HG02981 (cell line): Measurements from ENCODE around the gene DNAI1.
"Not testable (repeated sequence)": the region's sequence is repeated elsewhere in the genome, so short reads cannot be mapped to it uniquely, and the experiment has no call there.

Experiments
- ATAC-seq: cut with Tn5 transposase; IDR thresholded peaks from one replicate; pipeline ENCODE4 v1.9.1; 2021; ENCODE audit warnings: mild to moderate bottlenecking, moderate library complexity; ENCODE audit not compliant: unreplicated experiment

The DNAI1 gene

DNA sequence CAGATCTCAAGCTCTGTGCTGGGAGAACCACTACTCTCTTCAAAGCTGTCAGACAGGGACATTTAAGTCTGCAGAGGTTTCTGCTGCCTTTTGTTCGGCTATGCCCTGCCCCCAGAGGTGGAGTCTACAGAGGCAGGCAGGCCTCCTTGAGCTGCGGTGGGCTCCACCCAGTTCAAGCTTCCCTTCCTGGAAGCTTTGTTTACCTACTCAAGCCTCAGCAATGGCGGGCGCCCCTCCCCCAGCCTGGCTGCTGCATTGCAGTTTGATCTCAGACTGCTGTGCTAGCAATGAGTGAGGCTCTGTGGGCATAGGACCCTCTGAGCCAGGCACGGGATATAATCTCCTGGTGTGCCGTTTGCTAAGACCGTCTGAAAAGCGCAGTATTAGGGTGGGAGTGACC, 73.4 kb downstream of the DNAI1 start:
- not testable (repeated sequence) for ATAC-seq

GRCh38 chr9:34536685-34537084, 78.1 kb downstream of the DNAI1 start:
- no peak for ATAC-seq

DNA sequence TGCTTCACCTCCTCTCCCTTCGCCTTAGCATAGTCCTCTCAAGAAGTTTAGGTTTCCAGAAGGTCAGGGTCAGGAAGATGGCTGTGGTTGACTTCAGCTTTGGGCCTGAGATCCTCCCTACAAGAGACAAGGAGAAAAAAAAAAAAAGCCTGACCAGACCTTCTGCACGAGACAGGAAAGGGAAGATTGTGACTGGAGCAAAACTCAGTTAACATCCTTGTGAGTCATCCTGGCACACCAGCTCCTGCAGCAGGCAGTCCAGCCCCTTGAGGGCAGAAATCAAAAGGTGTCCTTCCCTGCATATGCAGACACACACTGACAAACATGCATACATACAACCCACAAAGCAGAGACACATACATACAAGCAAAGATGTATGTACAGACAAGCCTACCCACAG, 82.2 kb downstream of the DNAI1 start:
- no peak for ATAC-seq

DNA sequence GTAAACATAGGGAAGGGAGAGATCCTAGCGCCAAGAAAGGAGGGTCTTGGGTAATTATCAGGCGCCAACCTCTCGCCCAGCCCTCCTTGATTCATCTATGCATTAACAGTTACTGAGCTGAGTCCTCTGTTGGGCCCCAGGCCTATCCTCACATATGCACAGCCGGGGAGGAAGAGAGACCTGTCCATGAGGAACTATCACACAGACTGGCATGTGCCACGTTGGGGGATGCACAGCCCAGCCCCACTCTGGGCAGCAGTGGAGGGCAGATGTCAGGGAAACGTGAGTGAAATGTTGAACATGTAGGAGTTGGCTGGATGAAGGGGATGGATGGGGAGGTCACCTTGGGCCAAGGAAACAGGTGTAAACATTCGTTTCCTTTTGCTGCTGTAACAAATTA, 82.9 kb downstream of the DNAI1 start:
- ATAC-seq, result no peak

- no peak for ATAC-seq
These were observed 85.4 kb downstream of the DNAI1 start for GRCh38 chr9:34544035-34544434.

GRCh38 chr9:34545497-34545896, 86.9 kb downstream of the DNAI1 start:
- ATAC-seq, result no peak

DNA sequence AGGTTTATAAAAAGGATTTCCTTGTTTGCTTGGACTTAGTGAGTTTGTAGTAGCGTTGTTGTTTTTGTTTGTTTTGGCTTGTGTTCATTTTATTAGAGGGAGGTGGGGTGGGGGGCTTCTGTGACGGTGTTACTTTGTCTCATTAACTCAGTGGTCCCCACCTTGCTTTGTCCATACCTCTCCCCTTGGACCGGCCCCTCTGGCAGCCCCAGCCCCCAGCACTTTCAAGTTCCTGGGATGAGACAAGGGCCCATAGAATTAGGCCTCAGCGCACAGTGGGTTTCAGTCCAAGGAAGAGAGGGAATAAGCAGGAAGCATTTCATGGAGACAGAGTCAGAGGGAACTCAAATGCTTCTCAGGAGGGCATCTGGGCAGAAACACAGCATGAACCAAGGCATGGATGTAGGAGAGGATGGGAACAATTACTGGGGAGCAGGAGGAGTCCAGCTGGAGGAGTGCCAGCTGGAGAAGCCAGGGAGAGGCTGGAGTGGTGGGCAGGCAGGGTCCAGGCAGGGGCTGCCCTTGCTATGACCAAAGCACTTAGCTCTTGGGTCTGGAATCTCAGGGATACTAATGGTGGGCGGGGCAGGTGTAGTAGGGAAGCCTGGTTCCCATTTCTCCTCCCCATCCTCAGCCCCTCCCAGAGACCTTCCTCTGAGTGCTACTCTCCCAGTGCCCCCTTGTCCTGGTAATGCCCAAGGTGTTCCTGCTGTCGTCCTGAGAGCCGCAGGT, 87.7 kb downstream of the DNAI1 start:
- no peak for ATAC-seq

- ATAC-seq, result no peak
These were observed 88.5 kb downstream of the DNAI1 start for GRCh38 chr9:34546834-34547827.

- ATAC-seq, result no peak
These were observed 89.5 kb downstream of the DNAI1 start for GRCh38 chr9:34547960-34548611.

DNA sequence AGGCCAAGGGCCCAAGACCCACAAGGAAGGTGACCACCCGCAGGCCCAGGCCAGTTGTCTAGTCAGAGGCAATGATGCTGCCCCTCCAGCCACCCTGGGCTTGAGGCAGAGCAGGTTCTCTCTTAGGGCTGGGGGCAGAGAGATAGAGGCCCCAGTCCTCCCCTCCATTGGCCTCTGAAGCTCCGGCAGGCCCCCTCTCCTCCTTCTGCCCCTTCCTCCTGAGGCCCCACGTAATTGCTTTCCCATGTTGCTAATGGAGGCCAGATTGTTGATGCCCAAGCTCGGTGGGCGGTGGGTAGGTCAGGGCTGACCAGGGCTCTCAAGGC, 90.8 kb downstream of the DNAI1 start:
- ATAC-seq, result no peak

DNA sequence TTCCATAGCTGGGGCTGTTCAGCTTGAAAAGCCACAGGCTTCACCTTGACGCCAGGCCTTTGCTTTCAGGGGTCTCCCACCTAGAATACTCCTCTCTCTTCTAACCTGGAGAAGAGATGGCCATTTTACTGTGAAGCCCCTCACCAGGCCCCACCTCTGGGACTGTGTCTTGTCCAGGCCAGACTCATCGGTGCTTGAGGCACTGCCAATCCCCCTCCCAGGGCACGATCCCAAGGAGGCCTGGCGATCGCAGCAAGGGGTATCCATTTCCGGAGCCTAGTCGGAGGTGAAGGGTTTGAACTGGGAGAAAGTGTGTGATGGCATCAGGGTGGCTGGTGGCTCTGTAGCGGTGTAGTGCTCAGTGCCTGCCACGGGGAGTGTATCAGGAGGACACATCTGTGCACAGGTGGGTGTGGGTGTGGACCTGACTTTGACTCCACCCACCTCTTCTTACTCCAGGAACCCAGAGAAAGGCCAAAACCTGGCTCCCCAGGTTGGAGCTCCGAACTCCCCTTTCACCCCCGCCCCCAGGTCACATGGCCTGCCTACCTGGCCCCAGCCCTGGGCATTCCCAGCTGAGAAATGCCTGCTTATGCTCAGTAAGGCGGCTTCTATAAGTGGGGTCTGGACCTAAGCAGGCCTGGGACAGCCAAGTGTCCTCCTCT, 91.5 kb downstream of the DNAI1 start:
- ATAC-seq, result no peak

GRCh38 chr9:34550681-34551270, 92.2 kb downstream of the DNAI1 start:
- ATAC-seq, result no peak

DNA sequence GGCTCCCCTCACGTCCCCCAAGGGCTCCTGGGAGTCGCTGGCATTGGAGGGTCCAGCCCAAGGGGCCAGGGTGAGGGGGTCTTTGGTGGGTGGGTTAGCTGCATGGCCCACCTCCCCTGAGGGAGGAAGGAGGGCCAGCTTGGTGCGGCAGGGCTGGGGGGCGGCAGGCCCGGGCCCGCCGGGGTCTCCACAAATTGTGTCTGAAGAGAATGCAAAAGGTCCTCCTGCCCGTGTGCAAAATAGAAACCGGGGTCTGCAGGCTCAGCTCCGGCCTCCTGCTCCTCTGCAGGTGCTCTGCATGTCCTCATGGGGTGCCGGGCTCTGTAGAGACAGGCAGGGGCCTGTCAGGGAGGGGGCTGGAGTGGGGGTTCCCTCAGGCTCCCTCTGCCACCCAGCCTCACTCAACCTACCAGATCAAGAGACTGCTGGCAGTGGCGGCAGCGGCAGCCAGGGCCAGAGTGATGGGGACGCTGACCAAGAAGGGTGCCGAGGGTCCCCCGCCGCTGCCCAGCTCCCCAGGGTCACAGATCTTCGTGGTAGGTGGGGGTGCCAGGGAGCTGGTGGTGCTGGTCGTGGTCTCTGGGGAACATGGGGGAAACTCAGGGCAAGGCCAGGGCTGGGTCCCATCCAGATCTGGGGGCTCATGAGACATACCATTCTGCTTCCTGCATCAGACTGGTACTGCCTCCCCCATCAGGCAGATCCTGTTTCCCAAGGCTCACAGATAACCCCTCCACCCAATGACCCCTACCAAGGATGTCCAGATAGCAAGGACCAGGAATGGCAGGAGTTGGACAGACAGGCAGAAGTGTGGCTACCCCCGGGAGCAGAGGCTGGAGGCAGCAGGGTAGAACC, 93.4 kb downstream of the DNAI1 start:
- ATAC-seq, result no peak

- no peak for ATAC-seq
These were observed 94.0 kb downstream of the DNAI1 start for GRCh38 chr9:34552606-34552981.

- ATAC-seq, result no peak
These were observed 94.4 kb downstream of the DNAI1 start for GRCh38 chr9:34552986-34553385.

DNA sequence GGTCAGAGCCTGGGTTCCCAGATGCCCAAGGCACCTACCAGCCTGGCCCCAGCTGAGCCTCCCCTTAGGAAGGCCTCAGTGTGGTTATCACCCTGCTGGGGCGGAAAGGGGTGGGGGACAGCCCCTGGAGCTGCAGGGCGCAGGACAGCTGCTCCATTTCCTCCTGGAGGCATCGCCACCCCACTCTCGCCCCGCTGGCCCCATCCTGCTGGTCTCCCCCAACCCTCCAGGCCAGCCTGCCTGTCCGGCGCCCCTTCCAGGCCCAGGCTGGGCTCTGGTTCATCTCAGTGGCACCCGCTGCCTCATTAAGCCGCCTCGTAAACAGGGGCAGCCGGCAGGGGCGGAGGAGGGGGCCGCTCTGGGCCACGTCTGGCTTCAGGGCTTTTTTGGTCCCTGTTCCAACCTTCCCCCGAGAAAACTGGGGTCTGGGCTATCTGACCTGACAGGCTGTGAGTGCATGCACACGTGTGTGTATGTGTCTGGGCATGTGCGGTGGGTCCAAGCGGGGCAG, 95.0 kb downstream of the DNAI1 start:
- ATAC-seq, result no peak

DNA sequence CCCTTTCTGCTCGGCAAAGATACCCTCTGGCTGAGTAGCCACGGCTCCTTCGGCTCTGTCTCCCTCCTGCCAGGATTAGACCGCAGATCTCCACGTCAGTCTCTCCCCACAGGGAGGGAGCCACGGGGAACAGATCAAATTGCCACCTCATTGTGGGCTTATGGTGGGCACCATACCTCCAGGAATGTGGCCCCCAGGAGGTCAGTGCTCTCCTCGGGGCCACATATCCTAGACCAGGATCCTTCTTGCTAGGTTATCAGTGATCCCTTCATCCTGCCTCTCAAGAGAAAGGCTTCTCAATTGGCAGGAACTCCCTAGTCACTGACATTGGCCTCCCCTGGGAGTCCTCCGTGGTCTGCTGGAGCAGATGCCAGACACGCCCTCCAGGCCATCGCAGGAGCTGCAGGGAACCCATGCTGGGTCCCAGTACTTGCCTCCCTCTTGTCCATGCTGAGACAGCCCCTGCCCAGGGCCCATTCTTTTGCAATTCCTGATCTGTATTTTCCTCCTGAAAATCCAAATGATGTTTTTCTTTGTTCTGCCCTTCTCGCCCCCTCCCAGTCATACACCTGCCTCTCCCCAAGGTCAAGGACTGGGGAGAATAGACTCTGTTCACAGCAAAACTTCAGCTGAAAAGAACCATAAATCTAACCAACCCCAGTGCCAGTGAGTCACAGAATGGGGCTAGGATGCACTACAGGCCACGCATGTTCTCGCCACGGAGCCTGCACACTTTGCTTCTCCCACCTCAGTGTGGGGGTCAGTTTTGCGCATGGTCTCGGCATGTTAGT, 95.8 kb downstream of the DNAI1 start:
- no peak for ATAC-seq

- ATAC-seq, result no peak
These were observed 96.4 kb downstream of the DNAI1 start for GRCh38 chr9:34555002-34555348.

- no peak for ATAC-seq
These were observed 96.9 kb downstream of the DNAI1 start for GRCh38 chr9:34555500-34555899.
